Stimulated activated CD4-positive, alpha-beta T cell treated with anti-CD3 and anti-CD28 coated beads, Interleukin-1b, Interleukin-23, amount 100 ng/mL, for 24 hours (primary cell): Measurements from ENCODE around the gene KCNN2.

Experiments
- DNase-seq, 4 experiments: peaks; one replicate each; pipeline ENCODE4 v3.0.0-alpha.2; 2020; ENCODE audit warnings: low read depth in 4 of 4, low spot score in 1 of 4

Gene KCNN2

DNA sequence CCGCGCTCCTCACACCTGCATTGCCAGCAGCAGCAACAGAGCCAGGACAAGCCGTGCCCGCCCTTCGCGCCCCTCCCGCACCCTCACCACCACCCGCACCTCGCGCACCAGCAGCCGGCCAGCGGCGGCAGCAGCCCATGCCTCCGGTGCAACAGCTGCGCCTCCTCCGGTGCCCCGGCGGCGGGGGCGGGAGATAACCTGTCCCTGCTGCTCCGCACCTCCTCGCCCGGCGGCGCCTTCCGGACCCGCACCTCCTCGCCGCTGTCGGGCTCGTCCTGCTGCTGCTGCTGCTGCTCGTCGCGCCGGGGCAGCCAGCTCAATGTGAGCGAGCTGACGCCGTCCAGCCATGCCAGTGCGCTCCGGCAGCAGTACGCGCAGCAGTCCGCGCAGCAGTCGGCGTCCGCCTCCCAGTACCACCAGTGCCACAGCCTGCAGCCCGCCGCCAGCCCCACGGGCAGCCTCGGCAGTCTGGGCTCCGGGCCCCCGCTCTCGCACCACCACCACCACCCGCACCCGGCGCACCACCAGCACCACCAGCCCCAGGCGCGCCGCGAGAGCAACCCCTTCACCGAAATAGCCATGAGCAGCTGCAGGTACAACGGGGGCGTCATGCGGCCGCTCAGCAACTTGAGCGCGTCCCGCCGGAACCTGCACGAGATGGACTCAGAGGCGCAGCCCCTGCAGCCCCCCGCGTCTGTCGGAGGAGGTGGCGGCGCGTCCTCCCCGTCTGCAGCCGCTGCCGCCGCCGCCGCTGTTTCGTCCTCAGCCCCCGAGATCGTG is 517 bp downstream of the KCNN2 start:
- no peak for DNase-seq

GRCh38 chr5:114362977-114363761 is 1.3 kb downstream of the KCNN2 start:
- DNase-seq: no peak

DNA sequence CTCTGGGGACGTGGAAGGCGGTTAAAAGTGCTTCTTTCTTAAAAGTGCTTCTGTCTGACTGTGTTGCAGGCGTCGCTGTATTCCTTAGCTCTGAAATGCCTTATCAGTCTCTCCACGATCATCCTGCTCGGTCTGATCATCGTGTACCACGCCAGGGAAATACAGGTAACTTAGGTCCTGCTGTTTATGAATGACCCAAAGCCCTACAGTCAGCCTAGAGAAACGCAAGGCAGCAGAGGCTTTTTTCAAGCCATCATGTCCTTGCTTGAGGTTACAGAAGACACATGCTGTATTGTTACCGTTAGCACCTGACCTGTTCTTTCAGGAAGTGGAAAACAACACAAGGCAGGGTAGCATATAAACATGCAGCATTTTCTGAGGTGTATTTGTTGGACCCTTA is 2.0 kb downstream of the KCNN2 start:
- no peak for DNase-seq

DNA sequence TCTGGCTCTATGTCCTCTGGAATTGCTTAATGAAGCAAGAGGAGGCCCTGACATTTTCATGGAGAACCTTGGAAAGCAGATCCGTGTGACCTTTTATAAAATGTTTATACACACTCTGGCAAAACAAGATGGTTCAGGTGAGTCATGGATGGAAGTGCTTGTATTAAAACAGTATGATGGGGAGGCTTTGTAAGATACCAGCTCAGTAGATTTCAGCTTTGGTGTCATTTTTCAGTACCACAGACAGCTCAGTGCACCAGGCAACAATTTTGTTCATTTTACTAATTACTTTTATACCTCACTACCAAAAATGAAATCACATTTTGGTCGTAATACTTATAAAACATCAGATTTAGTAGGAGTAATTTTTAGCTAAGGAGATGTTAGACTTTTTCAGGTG is 5.2 kb downstream of the KCNN2 start:
- DNase-seq: no peak

- no peak for DNase-seq
Measured at GRCh38 chr5:114369680-114370417, 8.0 kb downstream of the KCNN2 start.

DNA sequence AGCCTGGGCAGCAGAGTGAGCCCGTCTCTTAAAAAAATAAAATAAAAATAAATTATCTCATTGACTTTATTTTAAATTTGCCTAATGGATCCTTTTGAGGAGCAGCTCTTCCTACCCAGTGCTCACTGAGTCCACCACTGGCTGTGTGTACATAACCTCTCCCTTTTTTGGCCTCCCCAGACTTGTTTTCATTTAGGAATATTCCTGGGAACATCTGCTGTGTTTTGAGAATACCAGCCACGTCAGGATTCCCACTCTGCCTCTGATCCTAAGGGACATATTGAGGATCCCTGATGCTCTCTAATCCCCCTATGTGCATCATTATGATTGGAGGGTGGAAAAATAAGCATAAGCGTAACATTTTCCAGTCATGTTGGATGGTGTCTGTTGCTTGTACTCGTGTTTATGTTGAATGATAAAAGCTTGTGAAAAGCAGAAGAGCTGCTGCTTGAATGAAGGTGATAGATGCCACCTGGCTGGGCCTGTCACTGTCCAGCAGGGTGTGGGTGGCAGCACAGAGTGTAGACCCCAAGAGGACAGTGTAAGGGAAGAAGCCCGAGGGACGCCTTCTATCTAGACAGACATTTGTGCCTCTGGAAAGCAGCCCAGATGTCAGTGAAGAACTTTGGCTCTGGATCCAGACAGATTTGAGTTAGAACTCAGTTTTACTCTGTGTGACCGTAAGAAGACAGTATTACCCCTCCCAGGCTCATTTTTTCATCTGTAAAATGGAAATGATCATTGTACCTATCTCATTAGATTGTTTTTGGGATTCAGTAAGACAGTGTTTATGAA is 15.4 kb downstream of the KCNN2 start:
- no peak for DNase-seq

- no peak for DNase-seq
Measured at GRCh38 chr5:114377946-114378345, 16.1 kb downstream of the KCNN2 start.

DNA sequence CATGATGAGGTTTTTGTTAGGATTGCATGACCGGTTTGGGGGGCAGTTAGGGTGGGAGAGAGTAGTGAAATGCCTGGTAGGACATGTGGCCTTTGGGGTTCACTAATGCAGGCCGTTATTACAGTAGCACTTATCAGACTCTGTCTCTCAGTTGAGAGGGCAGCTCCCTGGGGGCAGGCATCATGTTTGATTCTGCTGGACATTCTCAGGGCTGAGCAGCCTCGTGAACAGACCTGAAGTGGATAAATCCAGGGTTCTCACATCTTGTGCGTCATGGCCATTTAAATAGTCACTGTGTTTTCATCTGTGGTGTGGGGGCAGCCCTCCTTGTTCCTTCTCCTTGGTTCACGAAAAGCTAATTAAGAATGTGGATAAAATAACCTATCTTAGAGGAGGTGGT is 18.9 kb downstream of the KCNN2 start:
- DNase-seq: no peak

DNA sequence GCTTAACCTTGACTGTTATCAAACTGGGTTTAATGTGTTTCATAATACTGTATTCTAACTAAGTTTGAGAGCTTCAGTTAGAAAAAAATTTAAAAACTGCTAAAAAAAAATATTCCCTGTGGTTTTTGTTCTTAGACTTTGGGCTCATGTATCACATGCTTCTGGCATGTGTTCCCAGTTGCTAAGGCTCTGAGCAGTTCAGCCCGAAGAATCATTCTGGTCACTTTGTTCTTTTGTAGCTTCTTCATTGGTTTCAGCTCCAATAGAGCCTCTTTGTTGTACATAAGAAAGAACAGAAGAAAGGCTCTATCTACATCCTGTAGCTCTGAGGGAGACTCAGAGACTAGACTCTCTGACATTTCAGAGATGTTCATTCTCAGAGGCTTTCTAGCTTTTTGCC is 25.6 kb downstream of the KCNN2 start:
- no peak for DNase-seq

DNA sequence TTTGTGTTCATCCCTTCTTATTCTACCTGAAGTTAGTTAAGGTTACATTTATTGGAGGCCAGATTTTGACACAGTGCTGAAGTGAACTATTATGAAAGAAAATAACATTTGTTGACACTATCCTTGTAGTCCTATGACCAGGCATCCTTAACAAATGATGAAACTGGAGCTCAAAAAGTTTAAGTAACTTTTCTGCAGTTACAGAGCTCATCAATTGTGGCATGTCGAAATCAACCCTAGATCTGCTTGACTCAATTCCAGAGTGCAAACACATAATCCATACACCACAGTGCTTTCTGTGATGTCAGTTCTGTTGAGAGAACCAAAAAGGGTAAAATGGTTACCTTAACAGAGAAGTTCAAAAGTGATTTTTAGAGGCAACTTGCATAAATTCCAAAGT is 28.6 kb downstream of the KCNN2 start:
- DNase-seq: no peak

DNA sequence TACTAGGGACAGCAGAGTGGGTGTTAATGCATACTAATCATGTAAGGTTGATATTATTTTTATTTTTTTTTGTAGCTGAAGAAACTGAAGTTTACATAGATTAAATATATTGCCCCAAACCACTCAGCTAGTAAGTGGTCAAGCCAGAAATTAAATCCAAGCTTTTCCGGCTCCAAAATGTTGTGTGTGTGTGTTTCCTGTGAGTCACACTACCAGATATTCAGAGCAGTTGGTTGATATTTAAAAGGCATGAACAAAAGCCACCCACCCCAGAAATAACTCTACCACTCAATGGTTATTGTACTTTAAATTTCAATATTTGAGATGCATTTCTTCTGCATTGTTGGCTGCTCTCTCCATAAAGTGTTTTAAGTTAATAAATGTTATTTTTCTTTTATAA is 29.5 kb downstream of the KCNN2 start:
- no peak for DNase-seq

- no peak for DNase-seq
Measured at GRCh38 chr5:114393159-114393558, 31.3 kb downstream of the KCNN2 start.

GRCh38 chr5:114402206-114402605 is 40.3 kb downstream of the KCNN2 start:
- no peak for DNase-seq

DNA sequence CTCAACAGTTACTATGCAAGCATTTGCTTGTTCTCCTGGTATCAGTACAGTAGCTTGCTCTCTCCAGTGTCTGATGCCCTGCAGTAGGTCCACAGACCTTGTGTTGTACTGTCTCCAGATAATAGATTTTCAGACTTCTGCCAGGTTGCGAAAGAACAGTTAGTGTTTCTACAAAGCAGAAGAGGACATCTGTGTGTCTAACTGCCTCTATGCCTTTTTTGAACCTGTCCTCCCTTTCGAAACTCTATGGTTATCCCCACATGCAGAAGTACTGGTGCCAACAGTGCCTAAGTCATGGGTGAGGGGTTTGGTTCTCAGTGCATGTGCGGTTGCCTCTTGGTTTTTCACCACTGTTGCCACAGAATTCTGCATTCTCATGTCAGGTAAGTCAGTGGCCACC is 45.9 kb downstream of the KCNN2 start:
- DNase-seq: no peak

- no peak for DNase-seq
Measured at GRCh38 chr5:114408847-114409246, 47.0 kb downstream of the KCNN2 start.

- DNase-seq: no peak
Measured at GRCh38 chr5:114411380-114411931, 49.6 kb downstream of the KCNN2 start.

- no peak for DNase-seq
Measured at GRCh38 chr5:114412510-114413171, 50.8 kb downstream of the KCNN2 start.

- DNase-seq: no peak
Measured at GRCh38 chr5:114415760-114416159, 53.9 kb downstream of the KCNN2 start.

DNA sequence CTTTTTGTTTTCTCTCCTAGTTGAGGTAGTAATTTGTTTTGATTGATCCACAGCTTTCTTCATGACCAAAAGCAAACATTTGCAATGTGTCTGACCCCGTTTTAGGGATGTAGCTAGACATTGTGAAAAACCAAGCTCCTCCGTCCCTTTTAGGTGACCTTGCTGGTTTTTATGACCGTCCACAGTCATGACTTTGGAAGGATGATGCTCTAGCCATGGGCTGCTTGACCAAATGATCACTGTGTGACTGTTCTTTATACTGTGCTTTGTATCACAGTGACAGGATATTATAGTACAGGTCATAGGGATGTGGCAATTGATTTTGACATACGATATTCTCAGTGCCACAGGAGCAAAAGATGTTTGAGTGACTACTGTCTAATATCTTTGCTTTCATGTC is 54.4 kb downstream of the KCNN2 start:
- DNase-seq: no peak

DNA sequence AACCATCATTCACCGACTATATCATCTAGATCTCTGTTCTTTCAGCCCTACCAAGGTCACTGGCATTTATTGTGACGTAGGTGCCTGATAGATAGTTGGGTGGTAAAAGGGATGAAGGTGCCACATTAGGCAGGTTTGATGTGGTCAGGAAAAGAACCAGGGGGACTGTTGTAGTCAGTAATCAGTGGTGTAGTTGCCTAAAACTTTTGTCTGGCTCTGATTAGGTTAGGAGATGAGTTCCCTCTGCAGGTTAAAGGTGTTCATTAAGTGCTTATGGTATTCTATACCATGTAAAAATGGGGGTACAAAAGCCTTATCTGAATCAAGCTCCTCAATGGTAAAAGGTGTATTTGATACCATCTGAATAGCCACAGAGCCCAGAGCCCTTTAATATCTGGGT is 55.6 kb downstream of the KCNN2 start:
- no peak for DNase-seq
